NCI-H1105 treated with DMSO at 0.1 percent for 48 hours (cell line): ENCODE results near the gene GBX2.

Experiments used
- DNase-seq: peaks from one replicate; lab custom pipeline; 2025; lab: John Stamatoyannopoulos, UW

GBX2 gene

GRCh38 chr2:236117861-236118269 is 50.3 kb downstream of the GBX2 start:
- no peak for DNase-seq

DNA sequence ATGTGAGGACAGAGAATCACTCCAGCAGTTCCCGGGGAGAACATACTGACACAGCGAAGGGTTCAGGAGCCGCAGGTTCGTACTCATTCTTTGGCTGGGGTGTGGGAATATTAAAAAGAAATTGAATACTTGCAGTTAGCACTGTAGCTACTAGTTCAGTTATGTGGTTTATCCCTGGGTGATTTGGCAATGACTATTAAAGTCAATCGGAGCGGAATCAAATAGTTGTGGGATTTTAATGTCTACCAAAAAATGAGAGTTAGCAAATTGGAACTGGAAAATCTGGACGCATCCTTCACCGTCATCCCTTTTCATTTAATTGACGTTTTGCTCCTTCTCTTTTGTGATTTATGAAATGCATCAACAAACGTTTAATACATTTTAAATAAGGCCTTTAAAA is 50.8 kb downstream of the GBX2 start:
- DNase-seq: no peak
